CD14-positive monocyte (primary cell): ENCODE measurements around the gene SELENOF. TPM values are rescaled to one million over a fixed set of nuclear protein-coding genes. Genes with fewer than 3 reads are reported as not detected.

Experiments
- DNase-seq, 3 donors: peaks; one replicate each; pipeline ENCODE4 v3.0.0-alpha.2; 2011 to 2022
- H2AFZ ChIP-seq: 2 replicates; pipeline ENCODE4 v1.6.0; 2012; ENCODE audit warnings: mild to moderate bottlenecking, low read depth, low read length, inconsistent platforms; ENCODE audit not compliant: insufficient read depth, poor library complexity, severe bottlenecking
- H3K27ac ChIP-seq, 2 donors: 1 replicate in 1 of 2; 2 replicates in 1 of 2; pipeline ENCODE4 v1.5.1; 2012 to 2013; ENCODE audit warnings: low read length in 2 of 2, control low read depth in 1 of 2, inconsistent platforms in 1 of 2, low read depth in 1 of 2, mild to moderate bottlenecking in 1 of 2
- H3K27me3 ChIP-seq, 2 donors: one replicate each; pipeline versions ENCODE4 v1.6.0 to v1.6.1; 2011 to 2013; ENCODE audit warnings: low read length in 2 of 2; ENCODE audit not compliant: control insufficient read depth in 2 of 2, insufficient read depth in 2 of 2
- H3K36me3 ChIP-seq, 2 donors: replicated peaks in 1 of 2; 1 replicate in 1 of 2; 2 replicates in 1 of 2; pipeline versions ENCODE4 v1.5.1 to v1.6.1; 2012 to 2013; ENCODE audit warnings: low read length in 2 of 2, control low read depth in 1 of 2, inconsistent platforms in 1 of 2, mild to moderate bottlenecking in 1 of 2; ENCODE audit not compliant: insufficient read depth in 2 of 2, control insufficient read depth in 1 of 2
- H3K4me1 ChIP-seq, 2 donors: 1 replicate in 1 of 2; 2 replicates in 1 of 2; pipeline versions ENCODE4 v1.5.1 to v1.6.1; 2012 to 2013; ENCODE audit warnings: low read length in 2 of 2, control low read depth in 1 of 2, inconsistent platforms in 1 of 2, mild to moderate bottlenecking in 1 of 2, moderate library complexity in 1 of 2; ENCODE audit not compliant: insufficient read depth in 2 of 2, control insufficient read depth in 1 of 2
- H3K4me2 ChIP-seq: replicated peaks from 2 replicates; pipeline ENCODE3; 2012; ENCODE audit warnings: low read length, moderate library complexity, mild to moderate bottlenecking; ENCODE audit not compliant: poor library complexity, severe bottlenecking; ENCODE audit errors: extremely low read depth
- H3K4me3 ChIP-seq, 3 experiments: fragments of 200-600 bp in 1 of 3; sonication (generic) in 1 of 3; replicated peaks in 1 of 3; 1 replicate in 2 of 3; 2 replicates in 1 of 3; pipeline ENCODE4 v1.5.1; 2011 to 2013; ENCODE audit warnings: low read length in 3 of 3, mild to moderate bottlenecking in 3 of 3, control low read depth in 2 of 3, low read depth in 2 of 3, inconsistent platforms in 1 of 3, moderate library complexity in 1 of 3
- H3K79me2 ChIP-seq: 2 replicates; pipeline ENCODE4 v1.6.0; 2012; ENCODE audit warnings: mild to moderate bottlenecking, control low read depth, inconsistent platforms, low read length, moderate library complexity; ENCODE audit not compliant: insufficient read depth
- H3K9ac ChIP-seq: 2 replicates; pipeline ENCODE4 v1.6.0; 2017; ENCODE audit warnings: low read length, mild to moderate bottlenecking; ENCODE audit not compliant: insufficient read depth, poor library complexity, severe bottlenecking
- H3K9me3 ChIP-seq, 2 donors: replicated peaks in 1 of 2; 1 replicate in 1 of 2; 2 replicates in 1 of 2; pipeline versions ENCODE4 v1.5.1 to v1.6.1; 2012 to 2013; ENCODE audit warnings: low read length in 2 of 2, control low read depth in 1 of 2; ENCODE audit not compliant: control insufficient read depth in 1 of 2, insufficient read depth in 1 of 2
- H4K20me1 ChIP-seq: 2 replicates; pipeline ENCODE4 v1.6.0; 2012; ENCODE audit warnings: mild to moderate bottlenecking, low read length, control low read depth, moderate library complexity; ENCODE audit not compliant: insufficient read depth
- H3K27ac Mint-ChIP-seq, 7 donors: one replicate each; pipeline ENCODE4 v1.8.0; 2020; ENCODE audit warnings: mild to moderate bottlenecking in 7 of 7, mixed read lengths in 7 of 7, moderate library complexity in 6 of 7, inconsistent platforms in 2 of 7
- H3K27me3 Mint-ChIP-seq, 3 donors: one replicate each; pipeline ENCODE4 v1.8.0; 2021 to 2022; ENCODE audit warnings: low read depth in 3 of 3, mild to moderate bottlenecking in 3 of 3, mixed read lengths in 3 of 3, moderate library complexity in 3 of 3, inconsistent platforms in 1 of 3
- H3K36me3 Mint-ChIP-seq, 2 donors: one replicate each; pipeline ENCODE4 v1.8.0; 2020; ENCODE audit warnings: mixed read lengths in 2 of 2, inconsistent platforms in 1 of 2, mild to moderate bottlenecking in 1 of 2
- H3K4me1 Mint-ChIP-seq: one replicate; pipeline ENCODE4 v1.8.0; 2020; ENCODE audit warnings: mild to moderate bottlenecking, mixed read lengths
- H3K4me3 Mint-ChIP-seq, 2 donors: one replicate each; pipeline ENCODE4 v1.8.0; 2020; ENCODE audit warnings: mild to moderate bottlenecking in 2 of 2, mixed read lengths in 2 of 2, moderate library complexity in 1 of 2
- H3K9me3 Mint-ChIP-seq, 7 donors: one replicate each; pipeline ENCODE4 v1.8.0; 2020 to 2022; ENCODE audit warnings: mixed read lengths in 7 of 7, mild to moderate bottlenecking in 6 of 7, moderate library complexity in 6 of 7, inconsistent platforms in 2 of 7
- CTCF ChIP-seq: fragments of 200-600 bp; IDR thresholded peaks from one replicate; pipeline ENCODE4 v1.8.0; 2022; ENCODE audit warnings: antibody characterized with exemption, mild to moderate bottlenecking
- WGBS: methylation state at CpG from one replicate; pipeline ENCODE4 v1.1.5; 2013; ENCODE audit warnings: missing lambda C conversion rate; ENCODE audit not compliant: insufficient coverage; 5-methylcytosine and 5-hydroxymethylcytosine counted together
- intact Hi-C, 2 donors: fragments of 100-400 bp; cut with micrococcal nuclease; formaldehyde crosslinking; loops; one replicate each; pipeline versions ENCODE4 v1.15.0 to v1.15.1; 2023
- polyA plus RNA-seq, 3 donors: library from polyadenylated mRNA; depleted of rRNA in 1 of 3; unstranded in 2 of 3; stranded (reverse) in 1 of 3; fragments of 300-500 nt in 2 of 3; fragments of >200 nt in 1 of 3; fragmentation: Illumina TruSeq in 2 of 3; gene quantifications; 1 replicate in 2 of 3; 2 replicates in 1 of 3; pipeline ENCODE4 v1.2.3, GENCODE V29; 2012 to 2021

SELENOF gene
- polyA plus RNA-seq, 3 donors: 111 to 357 (median 339) TPM

DNA sequence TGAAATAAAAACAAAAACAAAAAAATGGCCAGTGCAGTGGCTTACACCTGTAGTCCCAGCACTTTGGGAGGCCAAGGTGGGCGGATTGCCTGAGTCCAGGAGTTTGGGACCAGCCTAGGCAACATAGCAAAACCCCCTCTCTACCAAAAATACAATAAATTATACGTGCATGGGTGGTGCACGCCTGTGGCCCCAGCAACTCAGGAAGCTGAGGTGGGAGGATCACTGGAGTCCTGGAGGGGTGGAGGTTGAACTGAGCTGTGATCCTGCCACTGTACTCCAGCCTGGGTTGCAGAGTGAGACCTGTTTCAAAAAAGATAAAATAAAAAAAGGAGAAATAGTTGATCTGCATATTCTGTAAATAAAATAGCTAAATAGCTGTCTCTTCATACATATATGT lies 41.8 kb upstream of the SELENOF start:
- no peaks in the 10 kb centered on the region for H3K36me3 ChIP-seq
- Mint-ChIP-seq H3K36me3 (no peaks in the 10 kb centered on the region), H3K27me3 (no peaks in the 10 kb centered on the region), H3K4me3 (no peak overlapping the region), H3K4me1 (no peaks in the 10 kb centered on the region), H3K27ac (no peak overlapping the region), H3K9me3 (peaks cover 0 to 4% (median 0%) of the 10 kb centered on the region in 7 donors)
- no peak for TF ChIP-seq CTCF
- H3K9me3 ChIP-seq: no peaks in the 10 kb centered on the region
- 100% methylated on average over 1 of the region's 3 CpGs for WGBS
- no peak overlapping the region for H3K27ac ChIP-seq
- no peak overlapping the region for H3K4me3 ChIP-seq
- intact Hi-C loops: no loop called here
- DNase-seq: no peak
- H3K4me2 ChIP-seq: no peak overlapping the region
- H2AFZ ChIP-seq: no peak overlapping the region
- H3K79me2 ChIP-seq: no peaks in the 10 kb centered on the region
- H3K27me3 ChIP-seq: no peaks in the 10 kb centered on the region
- no peak overlapping the region for H3K9ac ChIP-seq
- no peaks in the 10 kb centered on the region for H3K4me1 ChIP-seq
- no peaks in the 10 kb centered on the region for H4K20me1 ChIP-seq

- no CpG with 5 or more reads among the region's 3 CpGs for WGBS
- Histone ChIP-seq H3K36me3 (no peaks in the 10 kb centered on the region), H4K20me1 (no peaks in the 10 kb centered on the region), H3K27ac (no peak overlapping the region), H3K4me1 (no peaks in the 10 kb centered on the region), H3K9me3 (no peaks in the 10 kb centered on the region), H3K9ac (no peak overlapping the region), H3K4me3 (no peak overlapping the region), H3K4me2 (no peak overlapping the region), H2AFZ (no peak overlapping the region), H3K79me2 (no peaks in the 10 kb centered on the region), H3K27me3 (no peaks in the 10 kb centered on the region)
- no peaks in the 10 kb centered on the region for H3K36me3 Mint-ChIP-seq
- H3K4me3 Mint-ChIP-seq: no peak overlapping the region
- intact Hi-C loops: no loop called here
- TF ChIP-seq CTCF: no peak
- no peak for DNase-seq
- H3K27me3 Mint-ChIP-seq: no peaks in the 10 kb centered on the region
- H3K27ac Mint-ChIP-seq: no peak overlapping the region
- peaks cover 0 to 4% (median 0%) of the 10 kb centered on the region in 7 donors for H3K9me3 Mint-ChIP-seq
- no peaks in the 10 kb centered on the region for H3K4me1 Mint-ChIP-seq
Observed at GRCh38 chr1:86953167-86953566, 39.2 kb upstream of the SELENOF start.
